ENCODE results near the gene GABRB2.

The GABRB2 gene

DNA sequence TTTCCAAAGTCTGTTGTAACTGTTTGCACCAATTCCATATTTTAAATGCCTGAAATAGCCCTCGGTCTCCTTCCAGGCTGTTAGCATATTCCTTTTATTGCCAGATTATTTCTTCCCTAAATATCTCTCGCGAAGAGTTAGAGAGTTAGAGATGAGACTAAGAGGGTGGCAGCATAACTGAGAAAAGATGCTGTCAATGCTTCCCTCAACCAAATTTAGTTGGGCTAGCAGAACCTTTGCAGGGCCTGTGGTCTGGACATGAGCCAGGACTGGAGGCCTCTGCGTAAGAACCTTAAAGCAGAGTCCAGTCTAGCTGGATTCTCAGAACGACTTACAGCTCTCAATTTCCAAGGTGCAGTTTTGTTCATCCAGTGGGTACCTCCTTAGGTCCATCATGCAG lies 135.9 kb downstream of the GABRB2 start:
- TF ChIP-seq, protein P1, sequence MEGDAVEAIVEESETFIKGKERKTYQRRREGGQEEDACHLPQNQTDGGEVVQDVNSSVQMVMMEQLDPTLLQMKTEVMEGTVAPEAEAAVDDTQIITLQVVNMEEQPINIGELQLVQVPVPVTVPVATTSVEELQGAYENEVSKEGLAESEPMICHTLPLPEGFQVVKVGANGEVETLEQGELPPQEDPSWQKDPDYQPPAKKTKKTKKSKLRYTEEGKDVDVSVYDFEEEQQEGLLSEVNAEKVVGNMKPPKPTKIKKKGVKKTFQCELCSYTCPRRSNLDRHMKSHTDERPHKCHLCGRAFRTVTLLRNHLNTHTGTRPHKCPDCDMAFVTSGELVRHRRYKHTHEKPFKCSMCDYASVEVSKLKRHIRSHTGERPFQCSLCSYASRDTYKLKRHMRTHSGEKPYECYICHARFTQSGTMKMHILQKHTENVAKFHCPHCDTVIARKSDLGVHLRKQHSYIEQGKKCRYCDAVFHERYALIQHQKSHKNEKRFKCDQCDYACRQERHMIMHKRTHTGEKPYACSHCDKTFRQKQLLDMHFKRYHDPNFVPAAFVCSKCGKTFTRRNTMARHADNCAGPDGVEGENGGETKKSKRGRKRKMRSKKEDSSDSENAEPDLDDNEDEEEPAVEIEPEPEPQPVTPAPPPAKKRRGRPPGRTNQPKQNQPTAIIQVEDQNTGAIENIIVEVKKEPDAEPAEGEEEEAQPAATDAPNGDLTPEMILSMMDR (IDR thresholded peaks at IDR 0.05): no peak
- H3K4me3 ChIP-seq: no peak overlapping the region
- no peak for DNase-seq (ENCODE audit: low spot score)
- H3K27ac ChIP-seq: no peak overlapping the region

DNA sequence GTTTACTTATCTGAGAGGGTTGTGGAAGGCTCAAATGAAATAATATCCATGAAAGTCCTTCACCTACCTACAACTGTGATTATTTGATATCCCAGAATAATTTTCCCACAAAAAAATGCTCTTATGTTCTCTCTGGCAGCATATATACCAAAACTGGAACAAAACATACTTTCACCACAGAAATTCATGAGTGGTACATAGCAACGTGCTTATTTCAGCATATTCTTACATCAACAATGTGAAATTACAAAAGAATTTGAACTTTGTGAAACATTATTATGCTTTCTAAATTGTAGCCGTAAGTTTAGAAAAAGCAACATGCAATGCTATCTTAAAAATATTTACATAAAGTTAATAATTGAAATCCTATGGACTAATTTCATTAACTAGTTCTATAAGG lies 137.1 kb downstream of the GABRB2 start:
- TF ChIP-seq, protein P1 (IDR thresholded peaks at IDR 0.05): no peak
- Histone ChIP-seq H3K4me3 (no peak overlapping the region), H3K27ac (no peak overlapping the region)
- DNase-seq (ENCODE audit: low spot score): no peak

GRCh38 chr5:161406880-161407279 lies 139.6 kb downstream of the GABRB2 start:
- TF ChIP-seq, protein P1 (IDR thresholded peaks at IDR 0.05): no peak
- DNase-seq (ENCODE audit: low spot score): no peak
- H3K27ac ChIP-seq: no peak overlapping the region
- no peak overlapping the region for H3K4me3 ChIP-seq

- no peak for DNase-seq (ENCODE audit: low spot score)
- Histone ChIP-seq H3K4me3 (no peak overlapping the region), H3K27ac (no peak overlapping the region)
- TF ChIP-seq, protein P1 (IDR thresholded peaks at IDR 0.05): no peak
Observed at GRCh38 chr5:161403996-161404395, 142.5 kb downstream of the GABRB2 start.

- no peak overlapping the region for H3K4me3 ChIP-seq
- TF ChIP-seq, protein P1 (IDR thresholded peaks at IDR 0.05): no peak
- no peak overlapping the region for H3K27ac ChIP-seq
- no peak for DNase-seq (ENCODE audit: low spot score)
Observed at GRCh38 chr5:161403121-161403520, 143.4 kb downstream of the GABRB2 start.

DNA sequence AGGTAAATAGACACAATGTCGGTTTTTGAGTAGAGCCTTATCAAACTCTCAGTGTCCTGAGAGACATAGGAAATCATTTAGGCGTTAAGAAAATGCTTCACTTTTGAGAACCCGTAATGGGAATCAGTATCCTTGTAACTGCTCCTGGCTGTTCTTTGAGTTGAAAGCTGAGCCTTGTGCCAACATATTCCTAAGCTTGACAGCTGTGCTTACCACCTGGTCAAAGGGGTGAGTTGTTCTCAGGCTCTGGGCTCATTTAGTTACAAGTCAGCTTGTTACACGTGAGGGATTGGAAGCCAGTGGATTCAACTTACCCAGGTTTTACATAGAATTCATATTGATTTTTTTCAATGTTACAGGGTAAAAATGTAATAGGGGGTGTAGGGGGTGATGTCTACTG lies 145.9 kb downstream of the GABRB2 start:
- TF ChIP-seq, protein P1 (IDR thresholded peaks at IDR 0.05): no peak
- Histone ChIP-seq H3K27ac (no peak overlapping the region), H3K4me3 (no peak overlapping the region)
- DNase-seq (ENCODE audit: low spot score): no peak

DNA sequence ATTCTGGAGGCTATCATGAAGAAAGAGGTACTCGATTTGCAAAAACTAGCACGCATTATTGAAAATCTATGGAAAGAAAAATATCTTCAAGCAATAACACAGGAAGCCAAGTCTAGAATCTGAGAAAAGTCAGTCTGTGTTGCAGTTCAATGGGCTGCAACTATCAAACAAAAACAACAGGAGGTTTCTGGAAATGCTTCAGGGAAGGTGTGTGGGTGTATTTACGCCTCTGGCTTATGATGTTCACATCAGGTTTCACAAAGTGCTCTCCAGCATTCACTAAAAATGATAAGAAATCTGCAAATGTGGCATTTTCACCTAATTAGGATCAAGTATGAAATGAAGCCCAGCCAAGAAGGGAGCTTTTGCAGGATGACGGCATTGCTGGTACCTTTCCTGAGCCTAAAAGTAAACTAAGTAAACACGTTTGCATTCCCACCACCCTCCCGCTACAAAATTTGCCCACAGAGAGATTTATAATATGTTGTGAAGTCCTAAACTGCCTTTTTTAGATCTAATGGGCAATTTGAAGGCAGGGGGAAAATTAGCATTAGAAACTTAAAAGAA lies 146.4 kb downstream of the GABRB2 start:
- TF ChIP-seq, protein P1 (IDR thresholded peaks at IDR 0.05): no peak
- DNase-seq (ENCODE audit: low spot score): no peak
- no peak overlapping the region for H3K4me3 ChIP-seq
- no peak overlapping the region for H3K27ac ChIP-seq
